ENCODE measurements around the gene SOX18. TPM values are rescaled to one million over a fixed set of nuclear protein-coding genes. Genes with fewer than 3 reads are reported as not detected.
A peak's percentile ranks its signal among the peaks of the same experiment; 100 is the strongest.

Gene SOX18
- total and polyA plus RNA-seq, 2 of the 13 experiments (the other 11 are each of a cell fraction or from before 2014, with no cell fraction given), result 1.6 to 1.9 TPM

DNA sequence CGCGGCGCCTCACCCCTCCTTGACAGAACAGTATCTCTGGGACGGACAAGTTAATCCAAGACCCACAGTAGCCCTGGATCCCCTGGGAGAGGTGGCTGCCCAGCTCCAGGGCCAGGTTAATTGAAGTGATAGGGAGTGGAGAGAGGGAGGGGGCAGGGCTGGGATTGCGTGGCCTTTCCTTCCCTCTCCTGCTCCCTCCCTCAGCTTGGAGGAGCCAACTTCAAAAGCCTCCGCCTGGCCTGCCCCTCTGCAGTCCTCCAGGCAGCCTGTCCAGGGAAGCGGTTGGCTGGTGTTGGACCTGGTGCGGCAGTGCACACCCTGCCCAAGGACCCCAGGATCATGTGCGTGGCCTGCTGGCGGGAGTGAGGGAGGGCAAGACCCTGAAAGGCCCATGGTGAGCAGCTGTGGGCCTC, 13.5 kb downstream of the SOX18 start, which contains the start of gene C20orf204 (continued):
- TF ChIP-seq, protein P1, sequence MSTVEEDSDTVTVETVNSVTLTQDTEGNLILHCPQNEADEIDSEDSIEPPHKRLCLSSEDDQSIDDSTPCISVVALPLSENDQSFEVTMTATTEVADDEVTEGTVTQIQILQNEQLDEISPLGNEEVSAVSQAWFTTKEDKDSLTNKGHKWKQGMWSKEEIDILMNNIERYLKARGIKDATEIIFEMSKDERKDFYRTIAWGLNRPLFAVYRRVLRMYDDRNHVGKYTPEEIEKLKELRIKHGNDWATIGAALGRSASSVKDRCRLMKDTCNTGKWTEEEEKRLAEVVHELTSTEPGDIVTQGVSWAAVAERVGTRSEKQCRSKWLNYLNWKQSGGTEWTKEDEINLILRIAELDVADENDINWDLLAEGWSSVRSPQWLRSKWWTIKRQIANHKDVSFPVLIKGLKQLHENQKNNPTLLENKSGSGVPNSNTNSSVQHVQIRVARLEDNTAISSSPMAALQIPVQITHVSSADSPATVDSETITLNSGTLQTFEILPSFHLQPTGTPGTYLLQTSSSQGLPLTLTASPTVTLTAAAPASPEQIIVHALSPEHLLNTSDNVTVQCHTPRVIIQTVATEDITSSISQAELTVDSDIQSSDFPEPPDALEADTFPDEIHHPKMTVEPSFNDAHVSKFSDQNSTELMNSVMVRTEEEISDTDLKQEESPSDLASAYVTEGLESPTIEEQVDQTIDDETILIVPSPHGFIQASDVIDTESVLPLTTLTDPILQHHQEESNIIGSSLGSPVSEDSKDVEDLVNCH (CRISPR knock-in tag; IDR thresholded peaks at IDR 0.05), result peak; percentile 93
- TF ChIP-seq HNF4A (CRISPR knock-in tag; IDR thresholded peaks at IDR 0.05), result peak; percentile 67
- TF ChIP-seq ATF7-NPFF (CRISPR knock-in tag; IDR thresholded peaks at IDR 0.05; ENCODE audit: low read depth), result no peak; the same call in 1 of the 2 replicates
- TF ChIP-seq PRPF4 (IDR thresholded peaks at IDR 0.05; ENCODE audit: low read depth, low read length, poor library complexity, severe bottlenecking), result peak; percentile 99
- TF ChIP-seq SATB2 (CRISPR knock-in tag; IDR thresholded peaks at IDR 0.05), result no peak
- TF ChIP-seq ZNF292 (CRISPR knock-in tag; IDR thresholded peaks at IDR 0.05; ENCODE audit: borderline replicate concordance, low read depth), result no peak
- TF ChIP-seq SMARCC2 (IDR thresholded peaks at IDR 0.05), result no peak
- TF ChIP-seq SRSF1 (optimal IDR thresholded peaks at IDR 0.05; ENCODE audit: low read depth, low read length), result no peak
- 0 out of 2 replicates have a peak, but pooled peaks have one; percentile 21 for TF ChIP-seq SMAD9 (CRISPR knock-in tag; IDR thresholded peaks at IDR 0.05)
- no peak for TF ChIP-seq KAT2B (IDR thresholded peaks at IDR 0.05; ENCODE audit: borderline replicate concordance, low read depth, low read length)
- TF ChIP-seq, protein P2, sequence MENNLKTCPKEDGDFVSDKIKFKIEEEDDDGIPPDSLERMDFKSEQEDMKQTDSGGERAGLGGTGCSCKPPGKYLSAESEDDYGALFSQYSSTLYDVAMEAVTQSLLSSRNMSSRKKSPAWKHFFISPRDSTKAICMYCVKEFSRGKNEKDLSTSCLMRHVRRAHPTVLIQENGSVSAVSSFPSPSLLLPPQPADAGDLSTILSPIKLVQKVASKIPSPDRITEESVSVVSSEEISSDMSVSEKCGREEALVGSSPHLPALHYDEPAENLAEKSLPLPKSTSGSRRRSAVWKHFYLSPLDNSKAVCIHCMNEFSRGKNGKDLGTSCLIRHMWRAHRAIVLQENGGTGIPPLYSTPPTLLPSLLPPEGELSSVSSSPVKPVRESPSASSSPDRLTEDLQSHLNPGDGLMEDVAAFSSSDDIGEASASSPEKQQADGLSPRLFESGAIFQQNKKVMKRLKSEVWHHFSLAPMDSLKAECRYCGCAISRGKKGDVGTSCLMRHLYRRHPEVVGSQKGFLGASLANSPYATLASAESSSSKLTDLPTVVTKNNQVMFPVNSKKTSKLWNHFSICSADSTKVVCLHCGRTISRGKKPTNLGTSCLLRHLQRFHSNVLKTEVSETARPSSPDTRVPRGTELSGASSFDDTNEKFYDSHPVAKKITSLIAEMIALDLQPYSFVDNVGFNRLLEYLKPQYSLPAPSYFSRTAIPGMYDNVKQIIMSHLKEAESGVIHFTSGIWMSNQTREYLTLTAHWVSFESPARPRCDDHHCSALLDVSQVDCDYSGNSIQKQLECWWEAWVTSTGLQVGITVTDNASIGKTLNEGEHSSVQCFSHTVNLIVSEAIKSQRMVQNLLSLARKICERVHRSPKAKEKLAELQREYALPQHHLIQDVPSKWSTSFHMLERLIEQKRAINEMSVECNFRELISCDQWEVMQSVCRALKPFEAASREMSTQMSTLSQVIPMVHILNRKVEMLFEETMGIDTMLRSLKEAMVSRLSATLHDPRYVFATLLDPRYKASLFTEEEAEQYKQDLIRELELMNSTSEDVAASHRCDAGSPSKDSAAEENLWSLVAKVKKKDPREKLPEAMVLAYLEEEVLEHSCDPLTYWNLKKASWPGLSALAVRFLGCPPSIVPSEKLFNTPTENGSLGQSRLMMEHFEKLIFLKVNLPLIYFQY (CRISPR knock-in tag; IDR thresholded peaks at IDR 0.05; ENCODE audit: borderline replicate concordance), result peak; percentile 35
- peak; percentile 86; the same call in 1 of the 2 replicates for TF ChIP-seq AFF4 (CRISPR knock-in tag; IDR thresholded peaks at IDR 0.05)
- TF ChIP-seq, protein P3, sequence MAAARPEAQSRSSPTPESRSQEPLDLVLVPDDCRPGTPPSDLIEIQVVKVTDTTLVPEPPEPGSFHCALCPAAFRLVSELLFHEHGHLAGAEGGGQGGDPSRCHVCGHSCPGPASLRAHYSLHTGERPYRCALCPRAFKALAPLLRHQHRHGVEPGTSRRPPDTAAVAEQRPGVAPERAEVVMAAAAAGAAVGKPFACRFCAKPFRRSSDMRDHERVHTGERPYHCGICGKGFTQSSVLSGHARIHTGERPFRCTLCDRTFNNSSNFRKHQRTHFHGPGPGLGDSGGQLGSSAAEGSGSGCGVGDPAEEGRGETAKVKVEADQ (CRISPR knock-in tag; IDR thresholded peaks at IDR 0.05; ENCODE audit: borderline replicate concordance), result peak; percentile 66

Data from HepG2 (cell line).